A673 (cell line): ENCODE measurements around the gene SWSAP1. TPM values are rescaled to one million over a fixed set of nuclear protein-coding genes. Genes with fewer than 3 reads are reported as not detected.

Experiments used
- BruUV-seq: library from RNA; stranded (reverse); fragments of 400-500 nt; replicated peaks from 2 replicates; lab custom pipeline; 2021; lab: Mats Ljungman, UMichigan
- CTCF ChIA-PET: fragments of 300-600 bp; sonication (Branson Sonifier 250); formaldehyde crosslinking; loops from one replicate; lab custom pipeline; 2022; ENCODE audit warnings: antibody characterized with exemption; lab: Charles Lee
- POLR2A ChIA-PET: fragments of 300-600 bp; sonication (Branson Sonifier 250); formaldehyde crosslinking; loops from one replicate; lab custom pipeline; 2022; ENCODE audit warnings: antibody characterized with exemption; ENCODE audit not compliant: low non-redundant PET; lab: Charles Lee
- DNase-seq: peaks from one replicate; pipeline ENCODE4 v3.0.0-alpha.2; 2015; ENCODE audit warnings: low spot score
- H3K27ac ChIP-seq: fragments of 200-600 bp; sonication (generic); 2 replicates; pipeline ENCODE4 v1.5.1; 2016; ENCODE audit warnings: mixed run types, low read depth, mild to moderate bottlenecking, mixed read lengths, antibody characterized with exemption, low read length; ENCODE audit not compliant: poor library complexity, severe bottlenecking
- H3K27me3 ChIP-seq: fragments of 200-600 bp; sonication (generic); replicated peaks from 2 replicates; pipeline ENCODE4 v1.6.1; 2017; ENCODE audit warnings: mixed run types, low read depth, mild to moderate bottlenecking, mixed read lengths, antibody characterized with exemption, low read length; ENCODE audit not compliant: insufficient read depth, poor library complexity
- H3K36me3 ChIP-seq: fragments of 200-600 bp; sonication (generic); 2 replicates; pipeline ENCODE4 v1.6.1; 2016; ENCODE audit warnings: mixed run types, mild to moderate bottlenecking, mixed read lengths, antibody characterized with exemption, low read length; ENCODE audit not compliant: insufficient read depth, poor library complexity, severe bottlenecking
- H3K4me1 ChIP-seq: fragments of 200-600 bp; sonication (generic); 2 replicates; pipeline ENCODE4 v1.6.1; 2017; ENCODE audit warnings: mixed run types, mild to moderate bottlenecking, mixed read lengths, antibody characterized with exemption, low read length; ENCODE audit not compliant: insufficient read depth, poor library complexity, severe bottlenecking
- H3K4me3 ChIP-seq: fragments of 200-600 bp; sonication (generic); 2 replicates; pipeline ENCODE4 v1.5.1; 2016; ENCODE audit warnings: low read depth, mixed run types, mild to moderate bottlenecking, mixed read lengths, low read length; ENCODE audit not compliant: poor library complexity, severe bottlenecking
- H3K9me3 ChIP-seq: fragments of 200-600 bp; sonication (generic); 2 replicates; pipeline ENCODE4 v1.6.1; 2016; ENCODE audit warnings: mixed run types, low read depth, mild to moderate bottlenecking, mixed read lengths, antibody characterized with exemption, low read length; ENCODE audit not compliant: poor library complexity, severe bottlenecking
- CTCF ChIP-seq: fragments of 300-800, 200-600 bp; sonication (generic); conservative IDR thresholded peaks from 2 replicates; pipeline ENCODE4 v1.5.1; 2017; ENCODE audit warnings: low read depth, mild to moderate bottlenecking, antibody characterized with exemption, low read length, moderate library complexity, mixed read lengths
- EZH2 ChIP-seq: fragments of 200-600 bp; sonication (generic); IDR thresholded peaks from 2 replicates; pipeline ENCODE4 v1.6.1; 2017; ENCODE audit warnings: borderline replicate concordance, low read depth, mild to moderate bottlenecking, mixed read lengths, antibody characterized with exemption, low read length; ENCODE audit not compliant: poor library complexity, severe bottlenecking
- intact Hi-C: fragments of 100-400 bp; cut with micrococcal nuclease; formaldehyde crosslinking; loops from one replicate; pipeline ENCODE4 v1.10.0; 2022; ENCODE audit not compliant: unreplicated experiment
- total RNA-seq: library from RNA; stranded (reverse); gene quantifications from 2 replicates; pipeline ENCODE4 v1.2.3, GENCODE V29; 2021

SWSAP1 gene
- total RNA-seq, 1 experiment from 2014 or later: 3.3 TPM

- no peak overlapping the region for H3K4me3 ChIP-seq
- intact Hi-C loops: no loop called here
- no peaks in the 10 kb centered on the region for H3K9me3 ChIP-seq
- H3K27me3 ChIP-seq: no peaks in the 10 kb centered on the region
- no peak for DNase-seq
- no TSS peak for BruUV-seq
- no peak overlapping the region for H3K27ac ChIP-seq
- TF ChIP-seq CTCF (no peak), EZH2 (no peak)
- ChIA-PET CTCF (no interaction called here), POLR2A (no interaction called here)
- no peaks in the 10 kb centered on the region for H3K4me1 ChIP-seq
- H3K36me3 ChIP-seq: no peaks in the 10 kb centered on the region
These were observed 13.3 kb upstream of the SWSAP1 start for GRCh38 chr19:11361037-11361770.

DNA sequence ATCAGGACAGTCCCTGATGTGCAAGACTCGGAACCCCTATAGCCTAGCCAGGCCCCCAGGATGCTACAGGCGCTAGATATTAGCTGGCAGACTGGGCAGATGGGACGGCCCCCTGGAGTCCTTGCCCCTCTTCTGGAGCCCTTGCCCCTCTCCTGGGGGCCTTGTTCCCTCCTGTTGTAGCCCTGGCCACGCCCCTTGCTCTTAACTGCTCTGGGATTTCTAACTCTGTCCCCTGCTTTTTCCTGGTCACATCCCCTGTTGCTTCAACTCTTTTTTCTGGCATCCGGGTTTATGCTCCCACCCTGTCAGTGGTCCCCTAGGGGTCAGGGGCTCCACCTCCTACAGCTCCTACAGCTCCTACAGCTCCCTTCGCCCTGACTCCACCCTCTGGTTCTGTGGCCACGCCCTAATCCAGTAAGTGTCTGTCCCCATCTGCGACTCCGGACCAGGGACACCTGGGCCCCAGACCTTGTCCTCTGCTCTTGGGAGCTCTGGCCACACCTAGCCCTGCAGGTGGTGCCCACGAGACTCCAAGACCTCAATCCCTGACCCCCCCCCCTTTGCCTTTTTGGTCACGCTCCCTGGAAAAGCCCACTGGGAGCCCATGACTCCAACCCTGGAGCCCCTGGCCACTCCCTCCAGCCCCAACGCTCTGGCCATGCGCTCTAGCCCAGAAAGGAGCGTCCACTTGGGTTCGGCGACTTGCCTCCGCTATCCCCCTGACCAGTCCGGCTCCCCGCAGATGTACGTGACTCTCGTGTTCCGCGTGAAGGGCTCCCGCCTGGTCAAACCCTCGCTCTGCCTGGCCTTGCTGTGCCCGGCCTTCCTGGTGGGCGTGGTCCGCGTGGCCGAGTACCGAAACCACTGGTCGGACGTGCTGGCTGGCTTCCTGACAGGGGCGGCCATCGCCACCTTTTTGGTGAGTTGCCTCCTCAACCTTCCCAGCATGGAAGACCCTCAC, 12.4 kb upstream of the SWSAP1 start:
- BruUV-seq: no TSS peak
- ChIA-PET POLR2A (no interaction called here), CTCF (no interaction called here)
- intact Hi-C loops: no loop called here
- no peak overlapping the region for H3K4me3 ChIP-seq
- no peak for TF ChIP-seq CTCF
- no peak for TF ChIP-seq EZH2
- H3K27ac ChIP-seq: no peak overlapping the region
- no peaks in the 10 kb centered on the region for H3K36me3 ChIP-seq
- no peaks in the 10 kb centered on the region for H3K4me1 ChIP-seq
- no peaks in the 10 kb centered on the region for H3K27me3 ChIP-seq
- no peaks in the 10 kb centered on the region for H3K9me3 ChIP-seq
- DNase-seq: no peak

- no peaks in the 10 kb centered on the region for H3K27me3 ChIP-seq
- DNase-seq: no peak
- POLR2A ChIA-PET: no interaction called here
- no peak for TF ChIP-seq EZH2
- TF ChIP-seq CTCF: no peak
- BruUV-seq: no TSS peak
- no peak overlapping the region for H3K4me3 ChIP-seq
- no peaks in the 10 kb centered on the region for H3K9me3 ChIP-seq
- H3K27ac ChIP-seq: no peak overlapping the region
- no peaks in the 10 kb centered on the region for H3K36me3 ChIP-seq
- CTCF ChIA-PET: no interaction called here
- intact Hi-C loops: no loop called here
- no peaks in the 10 kb centered on the region for H3K4me1 ChIP-seq
These were observed 10.6 kb upstream of the SWSAP1 start for GRCh38 chr19:11363881-11364280.
